Adrenal gland (tissue), 5 donors: ENCODE measurements around the gene PRKCQ.

ENCODE experiments used
- CTCF ChIP-seq, 6 experiments: fragments of 450-650 bp in 4 of 6; fragments of 200-600 bp in 2 of 6; sonication (generic) in 1 of 6; IDR thresholded peaks; 1 replicate in 5 of 6; 2 replicates in 1 of 6; pipeline versions ENCODE4 v1.5.1 to v1.8.0; 2016 to 2021; ENCODE audit warnings: antibody characterized with exemption in 6 of 6, mild to moderate bottlenecking in 2 of 6, moderate library complexity in 1 of 6
- POLR2A ChIP-seq, 2 donors: fragments of 450-650 bp; IDR thresholded peaks; one replicate each; pipeline ENCODE4 v1.6.1; 2017; ENCODE audit warnings: antibody characterized with exemption in 2 of 2, mild to moderate bottlenecking in 2 of 2, moderate library complexity in 1 of 2
- donor health status: DM: no; HTN: no; CAD: no.

GRCh38 chr10:6379015-6379776, 200.9 kb downstream of the PRKCQ start:
- no peak for TF ChIP-seq POLR2A (IDR thresholded peaks at IDR 0.05)
- no peak for TF ChIP-seq CTCF (IDR thresholded peaks at IDR 0.05)
